Stimulated activated CD8-positive, alpha-beta memory T cell treated with anti-CD3 and anti-CD28 coated beads, Interleukin-4, amount 100 ng/mL, for 48 hours (primary cell): ENCODE data around the gene GSC2.
"Not testable (repeated sequence)": the region's sequence is repeated elsewhere in the genome, so short reads cannot be mapped to it uniquely, and the experiment has no call there.

Experiments
- DNase-seq: peaks from one replicate; pipeline ENCODE4 v3.0.0-alpha.2; 2020

GSC2 gene

DNA sequence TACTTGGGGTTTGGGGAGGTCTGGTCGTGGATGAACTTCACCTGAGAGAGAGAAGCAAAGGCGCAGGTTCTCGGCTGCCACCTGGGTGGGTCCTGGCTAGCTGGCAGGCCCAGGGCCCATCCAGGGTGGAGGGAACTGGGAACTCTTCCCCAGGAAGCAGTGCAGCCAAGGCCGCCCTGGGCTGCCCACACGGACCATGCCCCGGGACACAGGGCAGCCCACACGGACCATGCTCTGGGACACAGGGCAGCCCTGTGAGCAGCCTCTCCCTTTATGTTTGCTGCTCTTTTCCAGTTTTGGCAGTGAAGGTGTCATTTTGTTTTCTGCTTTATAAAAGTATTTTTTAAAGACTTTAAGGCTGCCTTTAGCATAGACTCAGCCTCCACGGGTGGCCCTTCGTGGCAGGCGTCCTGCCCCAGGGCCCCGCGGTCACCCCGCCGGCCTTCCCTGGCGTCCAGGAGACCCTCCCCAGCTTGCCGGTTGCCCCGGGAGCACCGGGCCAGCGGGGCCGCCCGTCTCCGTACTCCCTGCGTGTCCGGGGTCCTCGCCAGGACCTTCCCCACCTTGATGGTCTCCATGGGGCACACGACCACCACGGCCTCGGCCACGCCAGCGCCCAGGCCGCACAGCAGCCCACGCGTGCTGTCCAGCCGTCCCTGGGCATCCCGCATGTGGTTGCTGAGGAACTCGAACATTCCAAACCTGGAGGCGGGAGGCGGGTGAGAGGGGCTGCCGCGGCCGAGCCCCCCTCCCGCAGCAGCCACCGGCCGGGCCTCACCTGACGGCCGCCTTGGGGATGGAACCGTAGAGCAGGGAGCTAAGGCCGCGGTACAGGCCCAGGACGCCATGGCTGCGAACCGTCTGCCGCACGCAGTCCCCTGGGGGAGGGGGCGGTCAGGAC lies 27.3 kb upstream of the GSC2 start:
- no peak for DNase-seq

DNA sequence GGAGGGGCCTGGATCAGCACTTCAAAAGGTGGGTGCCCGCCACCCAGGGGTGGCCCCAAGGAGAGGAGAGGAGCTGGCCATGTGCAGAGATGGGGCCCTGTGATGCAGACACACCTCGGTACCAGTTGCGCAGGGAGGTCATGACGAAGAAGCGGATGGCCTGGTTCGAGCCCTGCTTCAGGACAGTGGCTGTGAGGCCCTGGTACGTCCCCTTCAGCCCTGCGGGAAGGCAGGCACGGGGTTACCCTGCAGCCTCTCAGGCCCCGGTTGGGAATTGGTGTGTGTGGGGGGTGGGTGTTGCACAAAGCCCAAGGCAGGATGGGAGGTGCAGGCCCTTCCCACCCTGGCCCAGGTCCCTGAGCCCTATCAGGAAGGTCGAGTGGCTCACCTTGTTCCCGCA lies 26.6 kb upstream of the GSC2 start:
- no peak for DNase-seq

DNA sequence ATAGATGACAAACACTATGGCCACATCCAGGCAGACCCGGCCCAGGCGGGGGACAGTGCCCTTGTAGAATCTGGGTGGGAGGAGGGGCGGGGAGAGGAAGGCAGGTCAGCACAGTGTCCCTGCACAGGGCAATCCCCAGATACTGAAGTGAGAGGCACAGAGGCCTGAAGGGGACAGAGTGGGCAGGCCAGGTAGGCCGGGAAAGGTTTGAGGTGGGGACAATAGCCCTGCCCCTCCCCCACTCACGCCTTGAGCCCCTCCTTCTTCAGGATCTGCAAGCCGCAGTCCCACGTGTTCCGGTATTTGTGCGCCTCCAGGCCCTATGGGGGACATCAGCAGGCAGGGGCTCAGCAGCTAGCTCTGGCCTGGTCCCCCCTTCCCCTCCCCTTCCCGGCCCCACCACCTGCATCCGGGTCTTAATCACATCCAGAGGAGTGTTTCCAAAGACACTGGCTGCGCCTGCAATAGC lies 26.1 kb upstream of the GSC2 start:
- DNase-seq, result no peak

DNA sequence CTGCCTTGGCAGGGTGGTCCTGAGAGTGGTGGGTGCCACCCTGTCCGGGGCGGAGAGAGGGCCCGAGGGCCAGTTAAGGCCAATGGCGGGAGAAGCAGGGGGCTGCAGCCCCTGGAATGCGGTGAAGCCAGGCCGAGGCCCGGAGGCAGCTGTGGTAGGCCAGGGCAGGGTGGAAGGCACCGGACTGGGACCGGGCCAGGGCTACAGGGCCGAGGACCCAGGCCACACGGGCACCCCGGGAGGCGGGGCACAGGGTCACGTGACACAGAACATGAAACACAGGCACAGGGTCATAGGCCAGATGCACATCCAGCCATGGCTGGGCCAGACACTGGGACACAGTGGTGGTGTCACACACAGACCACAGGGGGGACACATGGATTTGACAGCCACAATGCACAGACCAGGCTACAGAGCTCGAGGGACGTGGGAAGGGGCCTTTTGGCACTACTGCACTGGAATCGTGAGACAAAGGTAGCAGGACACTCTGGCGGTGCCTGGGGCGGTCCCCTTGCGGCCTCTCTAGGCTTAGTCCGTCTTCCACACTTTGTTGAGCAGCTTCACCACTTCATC lies 25.6 kb upstream of the GSC2 start:
- no peak for DNase-seq

DNA sequence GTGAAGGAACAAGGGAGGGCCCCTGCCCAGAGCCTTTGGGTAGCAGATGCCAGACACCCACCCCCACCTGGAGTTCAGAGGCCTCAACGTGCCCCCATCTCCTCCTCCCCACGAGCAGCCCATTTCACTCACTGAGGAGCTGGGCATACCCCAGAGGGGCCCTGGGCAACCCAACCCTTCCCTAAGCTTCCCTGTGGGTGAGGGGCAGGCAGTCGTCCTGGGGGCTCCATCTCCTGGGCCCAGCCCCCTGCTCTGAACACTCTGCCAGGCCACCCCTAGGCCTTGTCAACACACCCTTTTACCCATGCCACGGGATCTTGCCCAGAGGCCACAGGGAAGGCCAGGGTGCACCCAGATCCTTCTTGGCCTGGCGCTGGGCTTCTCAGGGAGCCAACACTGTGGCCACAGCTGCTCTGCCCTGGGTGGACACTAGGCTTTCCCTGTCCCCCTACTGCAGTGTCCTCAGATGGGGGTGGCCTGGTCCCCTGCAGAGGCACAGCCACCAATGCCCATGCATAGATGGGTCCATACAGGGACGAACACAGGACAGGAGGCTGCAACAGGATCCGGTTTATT lies 25.0 kb upstream of the GSC2 start:
- no peak for DNase-seq

DNA sequence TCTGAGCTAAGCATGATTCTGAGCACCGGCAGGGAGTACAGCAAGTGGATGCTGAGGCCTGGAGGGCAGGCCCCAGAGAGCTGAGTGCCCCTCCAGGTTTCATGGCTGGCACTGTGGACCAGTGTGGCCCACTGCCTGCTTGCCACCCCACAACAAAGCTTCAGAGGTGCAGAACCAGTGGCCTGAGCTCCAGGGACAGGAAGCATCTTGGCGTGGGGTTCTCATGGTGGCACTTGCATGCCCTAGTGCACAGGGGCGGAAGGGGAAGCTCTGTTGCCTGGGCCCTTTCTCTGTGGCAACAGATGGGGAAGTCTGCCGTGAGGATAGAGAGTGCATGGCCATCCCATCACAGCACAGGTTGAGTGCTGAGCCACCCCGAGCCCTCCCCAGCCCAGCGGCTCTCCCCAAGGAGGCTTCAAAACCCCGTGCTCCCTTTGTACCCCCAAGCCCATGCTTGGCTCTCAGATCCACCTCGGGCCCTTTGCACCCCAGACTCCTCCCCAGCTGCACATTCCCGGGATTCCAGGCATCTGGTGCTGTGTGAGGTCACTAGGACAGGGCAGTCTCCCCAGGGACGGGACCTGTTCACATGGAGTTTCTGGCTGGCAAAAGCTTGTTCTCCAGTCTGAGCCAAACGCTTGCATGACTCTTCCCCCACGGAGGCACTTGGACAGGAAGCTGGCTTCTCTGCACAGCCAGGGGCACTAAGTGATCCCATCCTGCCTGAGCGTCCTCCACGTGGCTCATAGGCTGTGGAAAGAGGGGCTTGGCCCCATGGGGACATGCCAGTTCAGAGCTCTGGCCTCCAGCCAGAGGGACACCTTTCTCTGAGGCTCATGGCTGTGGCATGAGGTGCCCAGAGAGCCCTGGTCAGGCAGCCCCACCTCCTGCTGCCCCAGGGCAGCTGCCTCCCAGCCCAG lies 24.3 kb upstream of the GSC2 start:
- DNase-seq, result no peak

DNA sequence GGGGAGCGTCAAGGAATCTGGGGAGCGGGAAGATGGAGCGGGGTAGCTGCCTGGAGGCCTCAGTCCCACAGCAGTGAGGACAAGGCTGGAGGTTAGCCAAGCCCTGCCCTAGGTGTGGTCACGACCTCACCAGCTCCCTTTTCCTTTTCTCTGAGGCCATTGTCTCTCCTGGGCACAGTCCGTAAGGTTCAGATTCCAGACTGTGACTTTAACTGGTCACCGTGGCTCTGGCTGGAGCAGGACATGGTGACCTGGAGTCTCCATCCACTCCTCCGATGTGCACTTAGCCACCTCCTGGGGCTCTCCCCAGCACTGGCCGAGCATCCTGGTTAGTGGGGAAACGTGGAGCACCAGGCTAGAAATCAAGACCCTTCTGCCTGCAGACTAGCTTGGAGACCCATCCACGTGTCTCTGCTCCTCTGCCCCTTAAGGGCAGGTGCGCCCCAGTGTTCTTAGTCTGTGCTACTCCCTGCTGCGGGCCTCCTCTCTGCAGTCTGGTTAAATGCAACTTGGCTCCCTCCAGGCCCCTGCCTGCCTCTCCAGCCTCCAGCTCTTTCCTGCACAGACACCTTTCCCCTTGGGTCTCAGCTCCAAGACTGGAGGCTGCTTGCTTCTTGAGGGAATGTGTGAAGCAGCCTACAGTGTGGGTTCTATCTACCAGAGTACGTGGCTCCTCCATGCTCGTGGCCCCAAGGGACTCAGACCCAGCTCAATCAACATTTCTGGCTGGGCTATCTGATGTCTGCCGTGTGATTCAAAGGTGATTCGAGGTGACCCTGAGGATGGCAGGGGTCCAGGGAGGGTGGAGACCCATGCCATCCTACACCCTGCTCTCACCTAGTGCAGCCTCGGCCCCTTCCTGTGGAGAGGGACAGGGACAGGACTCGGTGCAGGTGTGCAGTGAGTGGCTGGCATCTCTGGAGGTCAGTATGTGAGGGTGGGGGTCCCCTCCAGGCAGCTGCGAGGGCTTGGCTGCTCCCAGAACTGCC lies 23.2 kb upstream of the GSC2 start:
- DNase-seq, result no peak

DNA sequence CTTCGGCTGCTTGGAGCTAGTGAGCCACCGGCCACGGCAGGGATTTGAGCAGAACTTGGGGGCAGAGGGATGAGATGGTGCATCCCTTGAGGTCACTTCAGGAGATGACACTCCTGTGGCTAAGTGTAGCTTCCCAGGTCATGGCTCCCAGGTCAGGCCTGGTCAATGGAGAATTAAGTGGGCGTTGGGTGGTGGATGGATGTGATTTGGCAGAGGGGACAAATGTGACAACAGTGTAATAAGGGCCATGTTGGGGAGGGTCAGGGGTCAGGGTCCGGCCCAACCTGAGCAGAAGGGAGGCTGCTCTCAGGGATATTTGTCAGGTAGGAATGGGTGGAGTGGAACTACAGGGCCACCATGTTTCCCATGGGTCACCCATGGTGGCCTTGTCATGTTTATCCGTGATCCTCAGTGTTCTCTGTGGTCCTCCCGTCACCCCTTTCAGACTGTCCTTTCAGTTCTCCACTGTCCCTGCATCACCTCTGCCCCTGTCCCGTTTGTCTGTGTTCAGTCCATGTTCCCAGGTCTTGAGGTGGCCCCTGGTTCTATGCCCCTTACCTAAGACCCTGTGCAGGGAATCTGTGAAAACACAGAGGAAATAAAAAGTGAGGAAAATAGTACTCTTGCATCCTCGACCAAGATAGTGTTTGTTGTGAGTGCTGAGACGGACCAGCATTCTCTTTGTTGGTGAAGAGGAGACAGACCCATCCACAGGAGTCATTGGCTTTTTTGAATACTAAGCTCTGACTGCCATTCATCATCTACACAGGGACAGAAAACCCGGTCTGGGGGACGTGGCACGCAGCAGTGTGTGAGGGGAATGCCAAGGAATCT lies 22.3 kb upstream of the GSC2 start:
- no peak for DNase-seq

DNA sequence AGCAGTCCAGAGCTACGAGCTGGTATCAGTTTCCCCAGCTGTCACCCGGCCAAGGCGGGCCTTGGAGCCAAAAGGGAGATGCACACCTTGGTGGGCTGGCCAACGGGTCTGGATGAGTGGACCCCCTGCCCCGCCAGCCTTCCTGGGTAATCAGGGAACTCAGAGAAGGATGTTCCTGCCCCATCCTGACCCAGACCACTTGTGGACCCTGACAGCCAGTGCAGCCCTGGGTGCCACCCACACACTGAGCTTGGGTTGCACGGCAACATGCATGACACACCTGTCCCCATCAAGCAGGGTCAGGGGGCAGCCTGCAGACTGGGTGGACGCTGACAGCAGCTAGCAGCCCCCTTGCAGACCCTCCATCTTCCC lies 19.8 kb upstream of the GSC2 start:
- DNase-seq, result no peak

DNA sequence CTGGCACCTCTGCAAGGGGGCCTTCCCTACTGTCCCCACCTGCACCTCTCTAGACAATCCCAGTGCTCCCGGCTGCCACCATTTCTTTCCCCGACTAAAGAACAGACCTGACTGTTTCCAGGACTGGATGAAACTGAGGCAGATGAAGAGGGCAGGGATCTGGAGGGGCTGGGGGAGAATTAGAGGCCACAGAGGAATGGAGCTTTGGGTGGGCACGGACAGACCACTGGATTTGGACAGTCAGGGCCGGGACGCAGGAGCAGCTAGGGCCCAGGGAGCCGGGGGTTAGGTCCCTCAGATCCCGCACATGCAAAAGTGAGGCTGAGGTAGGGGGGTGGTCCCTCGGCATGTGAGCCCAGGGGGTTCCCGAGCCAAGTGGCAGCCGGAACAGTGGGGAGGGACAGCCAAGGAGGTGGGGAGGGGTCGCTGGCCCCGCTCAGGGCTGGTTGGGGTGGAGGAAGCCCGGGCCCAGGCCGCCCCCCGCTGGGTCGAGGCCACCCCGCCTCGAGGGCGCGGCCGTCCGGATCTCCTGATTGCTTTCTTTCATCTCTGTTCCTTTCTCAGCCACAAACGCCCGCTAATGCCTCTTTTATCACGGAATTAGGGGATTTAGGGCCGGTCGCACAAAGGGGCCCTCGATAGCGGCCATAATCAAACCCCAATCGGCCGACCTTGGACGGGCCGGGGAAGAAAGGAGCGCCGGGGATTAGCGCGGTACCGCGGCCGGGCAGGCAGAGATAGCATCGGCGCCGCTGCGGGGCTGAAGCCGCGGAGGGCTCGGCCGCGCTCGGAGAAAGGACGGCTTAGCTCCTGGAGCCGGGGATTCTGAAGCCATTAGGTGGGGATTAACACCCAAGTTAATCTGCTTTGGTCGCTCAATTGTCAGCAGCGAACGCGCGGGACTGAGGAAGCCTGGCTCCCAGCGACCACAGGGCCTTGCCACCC lies 19.2 kb upstream of the GSC2 start:
- no peak for DNase-seq

DNA sequence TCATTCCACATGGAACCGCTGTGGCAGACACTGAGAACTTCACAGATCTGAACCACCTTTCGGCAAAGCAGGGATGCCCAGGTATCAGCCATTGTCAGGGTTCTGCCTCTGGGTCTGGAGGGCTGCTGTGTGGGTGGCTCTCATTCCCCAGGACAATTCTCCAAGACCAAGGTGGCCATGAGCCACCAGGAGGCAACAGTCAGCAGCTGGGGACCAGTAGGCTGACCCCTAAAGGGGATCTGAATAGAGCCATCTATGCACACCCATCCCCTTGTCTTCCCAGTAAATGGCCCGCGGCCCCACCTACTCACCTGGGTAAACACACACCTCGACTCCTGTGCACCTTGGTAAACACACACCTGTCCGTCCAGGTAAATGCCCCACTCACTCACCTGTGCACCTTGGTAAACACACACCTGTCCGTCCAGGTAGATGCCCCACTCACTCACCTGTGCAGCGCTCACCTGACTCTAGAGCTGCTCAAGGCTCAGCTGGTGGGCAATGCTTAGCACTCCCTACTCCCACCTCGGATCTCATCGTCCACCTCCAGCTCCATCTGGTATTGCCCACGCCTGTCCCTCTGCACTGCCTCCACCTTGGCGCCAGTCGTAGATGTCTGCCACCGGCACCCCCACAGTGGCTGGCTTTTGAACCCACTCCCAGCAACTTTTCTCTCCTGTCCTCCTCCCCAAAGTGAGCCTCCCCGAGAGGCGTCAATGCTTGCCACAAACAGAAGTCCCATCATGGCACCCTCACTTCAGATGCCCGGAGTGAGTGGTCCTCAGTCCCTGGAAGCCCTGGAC lies 18.2 kb upstream of the GSC2 start:
- no peak for DNase-seq

DNA sequence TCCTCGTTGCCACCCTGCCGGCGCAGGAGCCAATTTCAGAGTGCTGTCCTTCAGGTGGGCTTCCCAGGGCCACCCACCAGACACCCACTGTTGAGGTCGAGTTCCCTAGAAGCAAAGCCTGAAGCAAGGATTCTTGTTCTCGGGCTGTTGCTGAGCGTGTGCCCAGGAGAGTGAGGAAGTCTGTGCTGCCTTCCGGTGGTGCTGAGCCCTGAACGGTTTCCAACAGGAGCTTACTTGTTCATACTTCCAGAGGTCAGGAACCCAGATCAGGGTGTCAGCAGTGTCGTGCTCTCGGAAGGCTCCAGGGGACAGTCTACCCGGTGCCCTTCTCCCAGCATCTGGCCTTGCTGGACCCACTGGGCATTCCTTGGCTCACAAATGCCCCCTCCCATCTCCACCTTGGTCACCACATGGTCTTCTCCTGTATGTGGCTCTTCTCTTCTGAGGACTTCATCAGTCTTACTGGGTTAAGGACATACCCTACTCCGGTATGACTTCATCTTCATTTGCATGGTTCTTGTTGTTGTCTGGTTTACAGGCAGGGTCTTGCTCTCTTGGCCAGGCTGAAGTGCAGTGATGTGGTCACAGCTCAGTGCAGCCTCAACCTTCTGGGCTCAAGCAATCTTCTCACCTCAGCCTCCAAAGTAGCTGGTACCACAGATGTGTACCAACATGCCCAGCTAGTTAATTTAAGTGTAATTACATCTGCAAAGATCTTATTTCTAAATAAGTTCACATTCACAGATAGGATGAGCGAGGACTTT lies 17.2 kb upstream of the GSC2 start:
- no peak for DNase-seq

DNA sequence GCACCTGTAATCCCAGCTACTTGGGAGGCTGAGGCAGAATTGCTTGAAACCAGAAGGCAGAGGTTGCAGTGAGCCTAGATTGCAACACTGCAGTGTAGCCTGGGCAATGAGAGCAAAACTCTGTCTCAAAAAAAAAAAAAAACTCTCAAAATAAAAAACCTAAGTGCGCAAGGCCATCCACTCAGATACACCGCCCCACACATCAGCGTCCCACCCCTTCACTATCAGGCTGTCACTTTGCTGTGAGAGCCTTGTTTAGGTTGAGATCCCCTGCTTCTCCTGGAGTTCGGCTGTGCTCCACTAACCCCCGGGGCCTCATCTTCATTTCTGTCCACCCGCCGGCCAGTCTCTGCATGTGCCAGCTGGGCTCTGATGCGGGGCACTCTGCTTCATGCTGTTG lies 16.3 kb upstream of the GSC2 start:
- no peak for DNase-seq

DNA sequence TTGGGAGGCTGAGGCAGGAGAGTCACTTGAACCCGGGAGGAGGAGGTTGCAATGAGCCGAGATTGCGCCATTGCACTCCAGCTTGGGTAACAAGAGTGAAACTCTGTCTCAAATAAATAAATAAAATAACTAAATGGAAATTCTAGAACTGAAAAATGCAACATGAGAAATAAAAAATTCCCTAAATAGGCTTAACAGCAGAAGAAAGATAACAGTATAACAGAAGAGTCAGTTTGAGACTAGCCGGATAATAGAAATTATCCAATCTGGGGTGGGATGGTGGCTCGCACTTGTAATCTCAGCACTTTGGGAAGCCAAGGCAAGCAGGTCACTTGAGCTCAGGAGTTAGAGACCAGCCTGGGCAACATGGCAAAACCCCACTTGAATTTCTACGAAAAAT lies 14.3 kb upstream of the GSC2 start:
- DNase-seq, result no peak

DNA sequence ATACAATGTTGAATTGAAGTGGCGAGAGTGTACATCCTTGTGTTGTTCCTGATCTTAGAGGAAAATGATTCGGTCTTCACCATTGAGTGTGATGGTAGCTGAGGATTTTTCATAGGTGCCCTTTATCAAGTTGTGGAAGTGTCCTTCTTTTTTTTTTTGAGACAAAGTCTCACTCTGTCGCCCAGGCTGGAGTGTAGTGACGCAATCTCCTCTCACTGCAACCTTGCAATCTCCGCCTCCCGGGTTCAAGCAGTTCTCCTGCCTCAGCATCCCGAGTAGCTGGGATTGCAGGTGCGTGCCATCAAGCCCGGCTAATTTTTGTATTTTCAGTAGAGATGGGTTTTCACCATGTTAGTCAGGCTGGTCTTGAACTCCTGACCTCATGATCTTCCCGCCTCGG lies 8.6 kb upstream of the GSC2 start:
- not testable (repeated sequence) for DNase-seq

DNA sequence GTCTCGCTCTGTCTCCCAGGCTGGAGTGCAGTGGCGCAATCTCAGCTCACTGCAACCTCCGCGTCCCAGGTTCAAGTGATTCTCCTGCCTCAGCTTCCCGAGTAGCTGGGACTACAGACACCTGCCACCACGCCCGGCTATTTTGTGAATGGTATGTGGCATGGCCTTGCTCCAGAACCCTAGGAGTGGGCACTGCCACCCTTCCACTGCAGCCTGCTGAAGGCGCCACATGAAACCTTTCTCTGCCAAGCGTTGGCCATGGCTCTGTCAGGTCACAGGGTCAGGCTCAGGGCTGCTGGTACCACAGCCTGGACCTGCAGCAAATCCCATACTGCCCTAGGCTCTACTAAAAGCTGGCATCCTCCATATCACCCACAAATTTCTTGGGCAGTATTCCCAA lies 6.0 kb upstream of the GSC2 start:
- DNase-seq, result not testable (repeated sequence)

DNA sequence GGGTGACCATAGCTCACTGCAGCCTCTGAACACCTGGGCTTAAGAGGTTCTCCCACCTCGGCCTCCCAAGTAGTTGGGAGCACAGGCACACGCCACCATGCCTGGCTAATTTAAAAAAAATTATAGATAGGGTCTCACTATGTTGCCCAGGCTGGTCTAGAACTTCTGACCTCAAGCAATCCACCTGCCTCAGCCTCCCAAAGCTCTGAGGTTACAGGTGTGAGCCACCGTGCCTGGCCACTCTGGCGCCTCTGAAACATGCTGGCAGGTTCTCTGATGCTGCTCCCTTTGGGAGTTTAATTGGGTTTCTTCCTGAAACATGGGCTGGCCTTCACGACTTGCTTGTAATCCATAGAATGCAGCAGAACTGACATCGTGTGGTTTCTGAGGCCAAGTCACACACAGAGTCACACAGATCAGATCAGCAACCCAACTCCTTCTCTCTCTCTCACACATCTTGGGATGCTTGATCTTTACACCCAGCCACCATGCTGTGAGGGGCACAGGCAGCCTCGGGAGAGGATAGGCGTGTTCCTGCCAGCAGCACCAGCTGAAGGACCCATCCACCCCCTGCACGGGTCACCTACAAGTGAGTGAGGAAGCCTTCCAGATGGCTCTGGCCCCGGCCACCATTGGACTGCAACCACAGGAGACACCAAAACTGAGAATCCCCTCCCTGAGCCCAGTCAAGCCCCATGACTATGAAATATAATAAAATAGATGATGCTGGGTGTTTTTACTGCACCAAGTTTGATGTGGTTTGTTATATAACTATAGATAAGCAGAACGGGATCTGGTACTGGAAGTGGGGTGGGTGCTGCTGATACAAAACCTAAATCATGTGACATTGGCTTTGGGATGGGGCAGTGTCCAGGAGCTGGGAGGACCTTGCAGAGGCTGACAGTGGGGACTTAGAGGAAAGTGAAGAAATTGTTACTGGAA lies 3.1 kb upstream of the GSC2 start:
- no peak for DNase-seq
